HG03066 (cell line): ENCODE measurements around the gene TBC1D8.

Experiments
- ATAC-seq: cut with Tn5 transposase; IDR thresholded peaks from one replicate; pipeline ENCODE4 v1.9.1; 2021; ENCODE audit warnings: low read depth; ENCODE audit not compliant: unreplicated experiment

Gene TBC1D8

GRCh38 chr2:101114268-101114783 lies 36.9 kb downstream of the TBC1D8 start:
- ATAC-seq: no peak

DNA sequence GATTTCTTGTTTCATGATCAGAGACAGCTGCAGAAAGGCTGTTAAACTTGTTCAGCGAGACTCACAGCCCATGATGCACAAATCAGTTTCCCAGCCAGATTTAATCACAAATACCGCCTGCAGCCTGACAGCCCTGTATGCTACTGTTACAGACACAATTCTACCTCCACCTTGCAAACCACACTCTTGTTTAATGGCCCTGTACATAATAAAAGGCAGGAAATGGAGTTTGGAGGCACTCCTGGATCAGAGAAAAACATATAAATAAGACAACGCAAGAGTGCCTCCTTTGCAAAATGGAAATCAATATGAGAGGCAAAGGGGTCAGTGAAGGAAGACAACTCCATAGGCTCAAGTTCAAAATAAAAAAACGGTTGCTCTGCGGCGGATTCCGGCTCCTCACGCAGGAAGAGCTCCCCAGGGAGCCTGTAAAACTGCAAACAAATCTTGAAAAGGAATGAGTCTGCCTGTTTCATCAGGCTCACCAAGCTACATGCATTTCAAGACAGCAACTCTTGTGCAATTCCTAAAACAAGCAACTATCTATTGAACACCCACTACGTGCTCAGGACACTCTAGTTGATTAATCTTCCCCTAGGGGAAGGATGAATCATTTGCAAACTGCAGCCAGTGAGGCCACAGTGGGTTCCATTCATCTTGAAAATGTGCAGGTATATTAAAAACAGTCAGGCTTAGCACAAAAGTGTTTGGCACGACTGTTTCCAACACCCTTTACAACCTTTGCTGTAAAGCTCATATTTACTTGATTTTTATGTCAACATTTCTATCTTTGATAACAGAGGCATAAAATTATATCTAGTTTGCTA lies 37.5 kb downstream of the TBC1D8 start:
- no peak for ATAC-seq

DNA sequence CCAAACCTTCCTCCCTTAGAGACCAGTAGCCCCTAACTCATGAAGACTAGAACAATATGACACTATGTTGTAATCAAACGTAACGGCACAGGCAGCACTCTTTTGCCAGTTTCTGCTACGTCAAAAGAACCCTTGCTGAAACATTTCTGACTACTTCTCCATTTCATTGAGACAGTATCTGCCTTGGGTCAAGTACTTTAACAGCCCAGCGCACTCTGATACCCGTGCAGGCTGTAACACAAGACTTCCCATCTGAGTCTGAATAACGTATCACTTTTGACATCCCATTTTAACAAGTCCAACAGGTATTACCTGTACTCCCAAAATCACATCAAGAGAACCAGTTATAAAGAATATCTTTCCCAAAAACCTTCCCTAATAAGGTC lies 38.4 kb downstream of the TBC1D8 start:
- ATAC-seq: no peak

DNA sequence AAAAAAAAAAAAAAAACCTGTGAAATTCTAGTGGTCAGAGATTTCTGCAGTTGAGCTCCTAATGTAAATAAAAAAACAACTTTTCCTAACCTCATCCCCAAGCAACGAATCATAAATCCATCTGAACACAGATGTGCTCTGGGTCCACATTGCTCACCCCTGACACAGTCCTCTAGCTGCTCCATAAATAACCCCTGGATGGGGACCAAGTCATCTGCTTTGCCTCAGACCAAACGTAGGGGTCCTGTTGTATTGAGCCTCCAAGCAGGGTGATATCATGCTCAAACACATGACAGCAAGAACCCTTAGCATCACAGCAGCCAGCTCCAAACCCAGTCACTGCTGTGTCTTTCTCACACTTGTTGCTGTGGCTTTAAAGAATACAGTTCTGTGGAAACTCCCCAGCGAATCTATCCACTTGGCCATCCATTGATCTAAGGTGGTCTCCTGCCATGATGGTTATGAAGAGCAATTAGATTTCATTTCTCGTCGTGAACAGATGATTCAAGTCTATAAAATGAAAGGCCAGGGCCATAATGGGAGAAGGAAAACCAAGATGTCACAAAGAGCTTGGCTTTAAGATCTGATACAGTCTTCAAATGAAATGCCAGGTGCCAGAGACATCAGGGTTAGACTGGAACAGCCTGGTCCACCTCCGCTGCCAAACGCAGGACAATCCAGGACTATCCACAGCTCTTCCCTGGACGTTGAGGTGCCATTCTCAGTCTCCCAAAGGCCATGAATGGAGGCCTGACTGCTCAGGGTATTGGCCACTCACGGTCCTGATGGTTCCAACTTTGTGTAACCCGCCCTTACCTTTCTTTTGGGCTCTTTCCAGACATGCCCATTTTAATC lies 39.0 kb downstream of the TBC1D8 start:
- ATAC-seq: no peak

GRCh38 chr2:101111262-101111838 lies 39.8 kb downstream of the TBC1D8 start:
- no peak for ATAC-seq

GRCh38 chr2:101109451-101110118 lies 41.6 kb downstream of the TBC1D8 start:
- no peak for ATAC-seq

DNA sequence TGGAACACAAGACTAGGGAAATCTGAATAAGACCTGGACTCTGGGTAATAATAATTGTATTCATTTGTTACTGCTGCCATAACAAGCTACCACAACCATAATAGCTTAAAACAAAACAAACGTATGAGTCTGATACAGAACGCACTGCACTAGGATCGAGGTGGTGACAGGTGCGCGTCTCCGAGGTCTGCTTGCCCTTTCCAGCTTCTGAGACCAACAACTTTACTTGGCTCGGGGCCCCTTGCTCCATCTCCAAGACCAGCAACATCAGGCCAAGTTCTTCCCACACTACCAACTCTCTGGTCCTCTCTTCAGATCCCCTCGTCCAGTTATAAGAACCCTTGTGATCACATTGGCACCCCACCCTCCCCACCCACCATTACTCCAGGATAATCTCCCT lies 42.8 kb downstream of the TBC1D8 start:
- no peak for ATAC-seq

DNA sequence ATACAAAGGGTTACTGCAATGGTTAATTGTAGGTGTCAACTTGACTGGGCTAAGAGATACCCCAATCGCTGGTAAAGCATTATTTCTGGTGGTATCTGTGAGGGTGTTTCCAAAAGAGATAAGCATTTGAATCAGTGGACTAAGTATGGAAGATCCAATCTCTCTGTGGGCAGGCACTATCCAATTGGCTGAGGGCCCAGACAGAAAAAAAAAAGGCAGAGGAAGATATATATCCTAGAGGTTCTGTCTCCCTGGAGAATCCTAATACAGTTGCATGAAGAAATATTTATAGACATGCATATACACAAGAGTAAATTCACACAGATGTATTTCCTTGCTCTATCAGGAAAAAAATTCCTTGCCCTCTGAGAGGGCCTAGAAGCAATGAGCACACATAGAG lies 43.9 kb downstream of the TBC1D8 start:
- no peak for ATAC-seq

- no peak for ATAC-seq
Measured at GRCh38 chr2:101106453-101107181, 44.6 kb downstream of the TBC1D8 start.

DNA sequence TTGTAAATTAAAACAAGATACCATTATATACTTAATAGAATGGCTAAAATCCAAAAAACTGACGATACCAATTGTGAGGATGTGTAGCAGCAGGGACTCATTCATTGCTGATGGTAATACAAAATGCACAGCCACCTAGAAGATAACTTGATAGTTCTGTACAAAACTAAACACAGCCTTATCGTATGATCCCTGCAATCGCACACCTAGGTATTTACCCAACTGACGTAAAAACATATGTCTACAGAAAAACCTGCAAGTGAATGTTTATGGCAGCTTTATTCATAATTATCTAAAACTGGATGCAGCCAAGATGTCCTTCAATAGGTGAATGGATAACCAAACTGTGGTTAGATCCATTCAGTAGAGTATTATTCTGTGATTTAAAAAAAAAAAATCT lies 45.5 kb downstream of the TBC1D8 start:
- no peak for ATAC-seq

- no peak for ATAC-seq
Measured at GRCh38 chr2:101097638-101098037, 53.5 kb downstream of the TBC1D8 start.

GRCh38 chr2:101096619-101097142 lies 54.5 kb downstream of the TBC1D8 start:
- ATAC-seq: no peak

GRCh38 chr2:101094351-101094750 lies 56.8 kb downstream of the TBC1D8 start:
- no peak for ATAC-seq

DNA sequence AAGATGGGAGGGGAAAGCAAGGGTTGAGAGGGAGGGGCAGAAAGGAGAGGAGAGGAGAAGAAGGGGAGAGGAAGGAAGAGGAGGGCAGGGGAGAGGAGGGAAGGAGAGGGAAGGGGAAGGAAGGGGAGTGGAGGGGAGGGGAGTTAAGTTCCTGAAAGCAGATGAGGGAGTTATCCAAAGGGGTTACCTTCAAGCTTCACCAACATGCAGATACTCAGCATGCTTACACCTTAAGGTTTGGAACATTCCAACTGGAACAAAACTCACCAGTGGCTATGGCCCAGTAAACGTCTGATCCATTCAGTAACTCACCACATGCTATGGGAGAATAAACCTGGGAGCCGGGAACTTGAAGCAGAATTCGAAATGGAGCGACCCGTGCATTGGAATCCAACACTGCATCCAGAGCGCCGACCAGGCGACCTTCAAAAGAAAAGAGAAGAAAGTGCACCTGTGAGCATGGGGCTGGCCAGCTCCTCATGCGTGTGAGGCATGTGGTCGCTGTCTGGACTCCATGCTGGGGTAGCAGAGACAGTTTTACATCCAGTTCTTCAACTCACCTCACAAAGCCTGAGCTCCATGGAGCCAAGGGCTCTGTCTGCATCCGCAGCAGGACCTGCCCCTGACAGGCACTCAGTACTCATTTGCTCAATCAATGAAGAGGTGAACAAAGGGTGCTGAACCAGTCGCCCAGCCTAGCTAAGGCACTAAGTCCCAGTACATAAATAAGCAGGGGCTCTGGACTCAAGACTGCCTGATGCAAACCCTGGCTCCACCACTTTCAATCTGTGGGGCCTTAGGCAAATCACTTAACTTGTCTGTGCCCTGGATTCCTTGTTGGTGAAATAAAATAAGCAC lies 61.0 kb downstream of the TBC1D8 start:
- no peak for ATAC-seq

GRCh38 chr2:101089419-101089818 lies 61.8 kb downstream of the TBC1D8 start:
- peak; percentile 83 for ATAC-seq

GRCh38 chr2:101087638-101088037 lies 63.5 kb downstream of the TBC1D8 start:
- no peak for ATAC-seq

DNA sequence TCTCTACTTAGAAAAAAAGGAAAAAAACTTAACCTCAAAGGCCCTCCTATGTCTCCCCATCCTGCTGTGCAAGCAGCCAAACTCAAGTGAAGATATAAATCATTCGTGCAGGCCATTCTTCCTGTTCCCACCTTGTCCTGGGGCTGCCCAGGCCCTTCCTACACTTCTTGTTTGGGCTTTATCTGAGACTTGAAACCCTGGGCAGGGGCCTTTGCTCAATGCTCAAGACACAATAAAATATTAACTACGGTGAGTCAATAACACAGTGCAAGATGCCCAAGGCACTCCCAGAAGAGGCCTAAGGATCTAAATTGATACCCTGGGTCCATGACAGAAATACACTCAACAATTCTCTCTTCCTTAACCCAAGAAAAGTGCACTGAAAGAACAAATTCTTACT lies 67.6 kb downstream of the TBC1D8 start:
- ATAC-seq: no peak

GRCh38 chr2:101082998-101083397 lies 68.2 kb downstream of the TBC1D8 start:
- no peak for ATAC-seq

DNA sequence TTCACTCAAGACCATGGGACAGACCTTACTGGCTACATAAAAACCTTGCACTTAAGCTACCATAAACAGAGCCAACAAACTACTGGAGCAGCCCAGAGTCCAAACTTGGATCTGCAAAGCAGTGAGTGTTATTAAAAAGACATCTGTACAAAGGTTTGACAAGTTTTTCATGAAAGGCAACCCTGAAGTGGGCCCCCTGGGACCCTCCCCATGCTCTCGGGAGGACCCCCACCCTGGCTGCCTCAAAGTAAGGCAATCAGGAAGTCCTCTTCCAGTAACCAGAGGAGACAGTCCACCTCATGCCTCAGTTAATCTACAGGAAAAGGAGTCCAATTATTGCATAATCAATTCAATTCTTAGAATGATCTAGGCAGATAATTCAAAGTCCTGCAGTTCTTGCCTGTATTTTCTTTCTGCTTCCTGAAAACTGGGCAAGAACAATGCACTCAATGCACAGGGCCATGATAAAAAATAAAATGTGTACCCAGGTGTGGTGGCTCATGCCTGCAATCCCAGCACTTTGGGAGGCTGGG lies 69.7 kb downstream of the TBC1D8 start:
- ATAC-seq: no peak
